Vagina (tissue), 2 donors: ENCODE results near the gene CTPS2. TPM values are rescaled to one million over a fixed set of nuclear protein-coding genes. Genes with fewer than 3 reads are reported as not detected.
"Not testable (repeated sequence)": the region's sequence is repeated elsewhere in the genome, so short reads cannot be mapped to it uniquely, and the experiment has no call there.

ENCODE experiments used
- DNase-seq, 2 donors: peaks; one replicate each; pipeline ENCODE4 v3.0.0-alpha.2; 2017; ENCODE audit errors: extremely low spot score in 2 of 2
- H3K27ac ChIP-seq: fragments of 200-600 bp; sonication (generic); one replicate; pipeline ENCODE4 v1.5.1; 2019
- H3K27me3 ChIP-seq: fragments of 200-600 bp; sonication (generic); one replicate; pipeline ENCODE4 v1.5.1; 2019
- H3K36me3 ChIP-seq, 2 donors: fragments of 200-600 bp; sonication (generic); one replicate each; pipeline ENCODE4 v1.5.1; 2017 to 2019
- H3K4me1 ChIP-seq: fragments of 200-600 bp; sonication (generic); one replicate; pipeline ENCODE4 v1.5.1; 2019
- H3K4me3 ChIP-seq, 2 donors: fragments of 200-600 bp; sonication (generic); 1 replicate in 1 of 2; 2 replicates in 1 of 2; pipeline ENCODE4 v1.5.1; 2016 to 2019
- H3K9me3 ChIP-seq: fragments of 200-600 bp; sonication (generic); one replicate; pipeline ENCODE4 v1.5.1; 2019
- POLR2A ChIP-seq, 2 donors: fragments of 450-650 bp; IDR thresholded peaks; one replicate each; pipeline ENCODE4 v1.6.1; 2017; ENCODE audit warnings: antibody characterized with exemption in 2 of 2, mild to moderate bottlenecking in 2 of 2, moderate library complexity in 2 of 2
- POLR2AphosphoS5 ChIP-seq, 2 donors: sonication (generic); formaldehyde crosslinking; IDR thresholded peaks; one replicate each; pipeline ENCODE4 v1.9.0; 2017; ENCODE audit warnings: antibody characterized with exemption in 2 of 2, mild to moderate bottlenecking in 2 of 2, low read depth in 1 of 2; ENCODE audit not compliant: insufficient read depth in 1 of 2
- intact Hi-C: fragments of 100-400 bp; cut with DNase I; formaldehyde crosslinking; loops from one replicate; pipeline ENCODE4 v1.15.1; 2023
- total RNA-seq: library from RNA; depleted of rRNA; stranded (reverse); fragments of >200 nt; gene quantifications from one replicate; pipeline ENCODE4 v1.2.3, GENCODE V29; 2016
- TF ChIP-seq, protein P1 (sequence below), 3 experiments: fragments of 450-650 bp in 2 of 3; fragments of 200-600 bp in 1 of 3; sonication (generic) in 1 of 3; IDR thresholded peaks; one replicate each; pipeline ENCODE4 v1.5.1; 2017 to 2019; ENCODE audit warnings: antibody characterized with exemption in 3 of 3, mild to moderate bottlenecking in 2 of 3, moderate library complexity in 2 of 3

The CTPS2 gene
- total RNA-seq, 1 donor from 2014 or later, result 20.4 TPM

- peaks cover 25% of the 10 kb centered on the region for H3K4me1 ChIP-seq
- H3K36me3 ChIP-seq, result no peaks in the 10 kb centered on the region
- no peak for DNase-seq
- no peaks in the 10 kb centered on the region for H3K9me3 ChIP-seq
- no peak overlapping the region for H3K4me3 ChIP-seq
- intact Hi-C loops, result no loop called here
- no peak for TF ChIP-seq POLR2AphosphoS5 (IDR thresholded peaks at IDR 0.05; ENCODE audit: insufficient read depth in 1 of 2, low read depth in 1 of 2)
- TF ChIP-seq, protein P1, sequence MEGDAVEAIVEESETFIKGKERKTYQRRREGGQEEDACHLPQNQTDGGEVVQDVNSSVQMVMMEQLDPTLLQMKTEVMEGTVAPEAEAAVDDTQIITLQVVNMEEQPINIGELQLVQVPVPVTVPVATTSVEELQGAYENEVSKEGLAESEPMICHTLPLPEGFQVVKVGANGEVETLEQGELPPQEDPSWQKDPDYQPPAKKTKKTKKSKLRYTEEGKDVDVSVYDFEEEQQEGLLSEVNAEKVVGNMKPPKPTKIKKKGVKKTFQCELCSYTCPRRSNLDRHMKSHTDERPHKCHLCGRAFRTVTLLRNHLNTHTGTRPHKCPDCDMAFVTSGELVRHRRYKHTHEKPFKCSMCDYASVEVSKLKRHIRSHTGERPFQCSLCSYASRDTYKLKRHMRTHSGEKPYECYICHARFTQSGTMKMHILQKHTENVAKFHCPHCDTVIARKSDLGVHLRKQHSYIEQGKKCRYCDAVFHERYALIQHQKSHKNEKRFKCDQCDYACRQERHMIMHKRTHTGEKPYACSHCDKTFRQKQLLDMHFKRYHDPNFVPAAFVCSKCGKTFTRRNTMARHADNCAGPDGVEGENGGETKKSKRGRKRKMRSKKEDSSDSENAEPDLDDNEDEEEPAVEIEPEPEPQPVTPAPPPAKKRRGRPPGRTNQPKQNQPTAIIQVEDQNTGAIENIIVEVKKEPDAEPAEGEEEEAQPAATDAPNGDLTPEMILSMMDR (IDR thresholded peaks at IDR 0.05), result no peak
- TF ChIP-seq POLR2A (IDR thresholded peaks at IDR 0.05), result no peak
- no peak overlapping the region for H3K27ac ChIP-seq
- H3K27me3 ChIP-seq, result no peaks in the 10 kb centered on the region
These were observed 12.6 kb upstream of the CTPS2 start for GRCh38 chrX:16725072-16725471.

DNA sequence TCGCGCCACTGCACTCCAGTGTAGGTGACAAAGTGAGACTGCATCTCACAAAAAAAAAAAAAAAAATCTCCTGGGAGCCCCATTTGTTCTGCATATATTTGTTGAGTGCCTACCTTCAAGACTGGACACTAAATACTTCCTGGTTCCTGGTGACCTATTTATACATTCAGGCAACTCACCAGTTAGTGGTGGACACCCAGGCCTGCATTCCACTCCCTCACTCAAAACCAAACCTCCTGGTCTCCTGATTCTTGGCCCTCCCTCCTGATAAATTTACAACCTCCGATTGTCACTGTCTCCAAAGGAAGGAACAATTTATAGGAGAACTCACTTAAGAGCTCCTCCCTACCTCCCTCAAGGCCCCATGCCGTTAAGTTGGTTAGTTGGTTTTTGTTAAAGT is 10.0 kb upstream of the CTPS2 start:
- Histone ChIP-seq H3K4me1 (peaks cover 27% of the 10 kb centered on the region), H3K27ac (no peak overlapping the region), H3K27me3 (no peaks in the 10 kb centered on the region), H3K9me3 (no peaks in the 10 kb centered on the region), H3K36me3 (no peaks in the 10 kb centered on the region), H3K4me3 (no peak overlapping the region)
- intact Hi-C loops, result no loop called here
- TF ChIP-seq, protein P1 (IDR thresholded peaks at IDR 0.05), result no peak
- TF ChIP-seq POLR2A (IDR thresholded peaks at IDR 0.05), result no peak
- TF ChIP-seq POLR2AphosphoS5 (IDR thresholded peaks at IDR 0.05; ENCODE audit: insufficient read depth in 1 of 2, low read depth in 1 of 2), result no peak
- DNase-seq, result no peak

DNA sequence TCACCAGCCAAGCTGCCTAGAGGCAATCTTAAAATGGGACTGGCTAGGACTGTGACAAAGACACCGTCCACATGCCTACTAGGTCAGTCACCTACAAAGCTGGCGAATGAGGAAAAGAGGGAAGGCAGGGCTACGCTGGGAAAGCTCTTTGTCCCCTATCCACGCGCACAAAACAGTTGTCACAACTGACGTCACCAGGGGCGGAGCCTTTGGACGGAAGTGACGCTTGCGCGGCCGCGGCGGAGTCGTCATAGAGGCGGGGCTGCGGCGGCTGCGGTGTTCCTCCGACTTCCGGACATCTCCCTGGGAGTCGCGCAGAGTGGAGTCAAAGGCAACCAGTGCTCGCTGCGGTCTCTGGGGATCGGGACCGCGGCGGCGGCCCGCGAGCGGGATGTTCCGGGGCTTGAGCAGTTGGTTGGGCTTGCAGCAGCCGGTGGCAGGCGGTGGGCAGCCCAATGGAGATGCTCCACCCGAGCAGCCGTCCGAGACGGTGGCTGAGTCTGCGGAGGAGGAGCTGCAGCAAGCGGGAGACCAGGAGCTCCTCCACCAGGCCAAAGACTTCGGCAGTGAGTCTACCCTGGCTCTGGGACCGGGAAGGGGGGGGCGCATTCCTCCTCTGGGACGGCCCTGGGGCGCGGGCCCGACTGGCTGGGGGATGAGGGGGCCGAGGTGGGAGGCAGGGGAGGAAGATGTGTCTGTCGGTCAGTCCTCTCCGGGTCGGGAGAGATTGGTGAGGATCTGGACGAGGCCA is 7.0 kb upstream of the CTPS2 start, which contains the start of gene SYAP1:
TSS of gene SYAP1 (plus strand) at position 279 of the 751 bp plus-strand sequence. CDS start at position 392, 113 bp downstream.
- DNase-seq, result peak; percentile 99
- Histone ChIP-seq H3K36me3 (no peaks in the 10 kb centered on the region), H3K4me3 (peak within 1 kb of the TSS; percentile 91 to 98), H3K4me1 (peaks cover 27% of the 10 kb centered on the region), H3K27me3 (no peaks in the 10 kb centered on the region), H3K9me3 (no peaks in the 10 kb centered on the region), H3K27ac (peak within 1 kb of the TSS; percentile 92)
- intact Hi-C loops, result loop anchor here (5.0 to 10.0 kb wide), 2 partner anchors 68 to 155 kb away; partner anchors contain the start of genes RBBP7 and TXLNG
- TF ChIP-seq POLR2A (IDR thresholded peaks at IDR 0.05) (peak in 1 of 2 donors; percentile 84), POLR2AphosphoS5 (IDR thresholded peaks at IDR 0.05; ENCODE audit: insufficient read depth in 1 of 2, low read depth in 1 of 2) (peak; percentile 98 to 99)
- TF ChIP-seq, protein P1 (IDR thresholded peaks at IDR 0.05), result no peak

DNA sequence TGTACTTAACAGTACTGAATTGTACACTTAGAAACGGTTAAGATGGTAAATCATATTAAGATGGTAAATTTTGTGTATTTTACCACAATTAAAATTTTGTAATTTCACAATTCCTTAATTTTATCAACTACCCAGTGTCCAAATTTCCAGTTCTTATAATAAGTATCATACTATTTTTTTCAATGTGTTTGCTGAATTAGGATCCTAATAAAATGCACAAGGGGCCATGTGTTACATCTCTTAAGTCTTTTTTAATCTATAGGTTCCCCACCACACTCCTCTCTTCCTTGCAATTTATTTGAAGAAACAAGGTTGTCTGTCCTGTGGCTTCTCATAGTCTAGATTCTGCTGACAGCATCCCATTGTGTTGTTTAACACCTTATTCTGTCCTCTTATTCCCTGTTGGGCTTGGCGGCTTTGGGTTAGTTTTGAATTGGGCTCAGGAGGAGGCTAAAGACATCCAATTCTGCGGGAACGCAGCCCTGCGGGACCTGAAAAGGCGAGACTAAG is 6.4 kb upstream of the CTPS2 start:
- Histone ChIP-seq H3K4me3 (peak overlapping the region; percentile 91 to 98), H3K36me3 (no peaks in the 10 kb centered on the region)

GRCh38 chrX:16716451-16716850 is 4.0 kb upstream of the CTPS2 start:
- not testable (repeated sequence) for H3K4me3 ChIP-seq
- intact Hi-C loops, result loop anchor here (5.0 to 10.0 kb wide), 2 partner anchors 71 to 158 kb away; partner anchors contain the start of genes RBBP7 and TXLNG

More for the DNA sequence above, 6.4 kb upstream of the CTPS2 start:
- Histone ChIP-seq H3K27ac (peak overlapping the region; percentile 92), H3K4me1 (peaks cover 27% of the 10 kb centered on the region), H3K27me3 (no peaks in the 10 kb centered on the region), H3K9me3 (no peaks in the 10 kb centered on the region)
- intact Hi-C loops, result loop anchor here (5.0 to 10.0 kb wide), 2 partner anchors 68 to 156 kb away; partner anchors contain the start of genes RBBP7 and TXLNG
- no peak for DNase-seq
- no peak for TF ChIP-seq POLR2AphosphoS5 (IDR thresholded peaks at IDR 0.05; ENCODE audit: insufficient read depth in 1 of 2, low read depth in 1 of 2)
- TF ChIP-seq POLR2A (IDR thresholded peaks at IDR 0.05), result no peak
- TF ChIP-seq, protein P1 (IDR thresholded peaks at IDR 0.05), result no peak

DNA sequence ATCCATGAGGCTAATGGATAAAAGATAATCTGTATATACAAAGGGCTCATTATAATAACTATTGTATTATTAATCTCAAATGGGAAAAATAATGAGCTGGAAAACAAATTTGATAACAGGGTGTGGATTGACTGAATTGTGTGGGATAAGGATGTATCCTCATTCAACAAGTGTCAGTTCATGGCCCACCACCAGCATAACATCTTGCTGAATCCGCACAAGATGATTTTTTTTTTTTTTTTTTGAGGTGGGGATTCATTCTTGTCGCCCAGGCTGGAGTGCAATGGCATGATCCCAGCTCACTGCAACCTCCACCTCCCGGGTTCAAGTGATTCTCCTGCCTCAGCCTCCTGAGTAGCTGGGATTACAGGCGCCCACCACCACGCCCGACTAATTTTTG is 3.2 kb upstream of the CTPS2 start:
- not testable (repeated sequence) for H3K27ac ChIP-seq
- intact Hi-C loops, result loop anchor here (5.0 to 10.0 kb wide), 2 partner anchors 72 to 159 kb away; partner anchors contain the start of genes RBBP7 and TXLNG

More at GRCh38 chrX:16716451-16716850, 4.0 kb upstream of the CTPS2 start:
- H3K36me3 ChIP-seq, H3K27ac ChIP-seq, DNase-seq, H3K27me3 ChIP-seq, H3K9me3 ChIP-seq: not testable (repeated sequence)
- H3K4me1 ChIP-seq, result peaks cover 29% of the 10 kb centered on the region

More for the DNA sequence above, 3.2 kb upstream of the CTPS2 start:
- not testable (repeated sequence) for H3K9me3 ChIP-seq, H3K27me3 ChIP-seq, DNase-seq, H3K36me3 ChIP-seq, H3K4me3 ChIP-seq
- peaks cover 21% of the 10 kb centered on the region for H3K4me1 ChIP-seq
